Activated naive CD4-positive, alpha-beta T cell treated with anti-CD3 and anti-CD28 coated beads, Interleukin-2, amount 10 ng/mL, durations not matched to agents 7 days and 5 days (primary cell): ENCODE results near the gene CDC42BPA.

ENCODE experiments used
- CTCF ChIA-PET: fragments of 350-600 bp; sonication (Branson Sonifier 250); formaldehyde crosslinking; loops from one replicate; lab custom pipeline; 2021; ENCODE audit warnings: antibody characterized with exemption; lab: Charles Lee
- DNase-seq: peaks from one replicate; pipeline ENCODE4 v3.0.0-alpha.2; 2020
- H3K27ac Mint-ChIP-seq: one replicate; pipeline ENCODE4 v1.8.0; 2021; ENCODE audit warnings: mild to moderate bottlenecking, moderate library complexity, mixed read lengths
- H3K27me3 Mint-ChIP-seq: one replicate; pipeline ENCODE4 v1.8.0; 2021; ENCODE audit warnings: mild to moderate bottlenecking, mixed read lengths
- H3K36me3 Mint-ChIP-seq: one replicate; pipeline ENCODE4 v1.8.0; 2021; ENCODE audit warnings: mixed read lengths
- H3K4me1 Mint-ChIP-seq: one replicate; pipeline ENCODE4 v1.8.0; 2021; ENCODE audit warnings: mixed read lengths
- H3K4me3 Mint-ChIP-seq: one replicate; pipeline ENCODE4 v1.8.0; 2021; ENCODE audit warnings: mild to moderate bottlenecking, moderate library complexity, mixed read lengths
- H3K9me3 Mint-ChIP-seq: one replicate; pipeline ENCODE4 v1.8.0; 2021; ENCODE audit warnings: mixed read lengths

The CDC42BPA gene

GRCh38 chr1:227094249-227094966 lies 223.9 kb downstream of the CDC42BPA start:
- Mint-ChIP-seq H3K4me1 (no peaks in the 10 kb centered on the region), H3K4me3 (no peak overlapping the region), H3K36me3 (no peaks in the 10 kb centered on the region), H3K9me3 (no peaks in the 10 kb centered on the region), H3K27me3 (no peaks in the 10 kb centered on the region), H3K27ac (no peak overlapping the region)
- CTCF ChIA-PET, result no interaction called here
- DNase-seq, result no peak

- Mint-ChIP-seq H3K9me3 (no peaks in the 10 kb centered on the region), H3K36me3 (no peaks in the 10 kb centered on the region), H3K4me1 (no peaks in the 10 kb centered on the region), H3K4me3 (no peak overlapping the region), H3K27me3 (no peaks in the 10 kb centered on the region), H3K27ac (no peak overlapping the region)
- CTCF ChIA-PET, result no interaction called here
- DNase-seq, result no peak
Measured at GRCh38 chr1:227093309-227093708, 225.0 kb downstream of the CDC42BPA start.

GRCh38 chr1:227092069-227092468 lies 226.2 kb downstream of the CDC42BPA start:
- DNase-seq, result no peak
- no peak overlapping the region for H3K27ac Mint-ChIP-seq
- no peaks in the 10 kb centered on the region for H3K4me1 Mint-ChIP-seq
- H3K4me3 Mint-ChIP-seq, result no peak overlapping the region
- no peaks in the 10 kb centered on the region for H3K9me3 Mint-ChIP-seq
- no peaks in the 10 kb centered on the region for H3K27me3 Mint-ChIP-seq
- no peaks in the 10 kb centered on the region for H3K36me3 Mint-ChIP-seq
- CTCF ChIA-PET, result interaction anchor here (0.7 kb wide), 1 partner anchor 180 kb away, joined by 3 read pairs; no protein-coding TSS in a partner anchor

DNA sequence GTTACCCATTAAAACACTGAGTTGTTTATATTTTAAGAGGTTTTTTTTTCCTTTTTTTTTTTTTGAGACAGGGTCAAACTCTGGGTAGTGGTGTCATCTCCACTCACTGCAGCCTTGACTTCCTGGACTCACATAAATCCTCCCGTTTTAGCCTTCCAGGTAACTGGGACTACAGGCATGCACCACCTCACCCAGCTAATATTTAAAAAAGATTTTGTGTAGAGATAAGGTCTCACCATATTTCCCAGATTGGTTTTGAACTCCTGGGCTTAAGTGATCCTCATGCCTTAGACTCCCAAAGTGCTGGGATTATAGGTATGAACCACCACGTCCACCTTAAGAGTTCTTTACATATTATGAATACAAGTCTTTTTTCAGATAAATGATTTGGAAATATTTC lies 231.7 kb downstream of the CDC42BPA start:
- peaks cover 5% of the 10 kb centered on the region for H3K9me3 Mint-ChIP-seq
- no peaks in the 10 kb centered on the region for H3K27me3 Mint-ChIP-seq
- CTCF ChIA-PET, result no interaction called here
- no peaks in the 10 kb centered on the region for H3K36me3 Mint-ChIP-seq
- H3K4me1 Mint-ChIP-seq, result no peaks in the 10 kb centered on the region
- H3K27ac Mint-ChIP-seq, result no peak overlapping the region
- DNase-seq, result no peak
- H3K4me3 Mint-ChIP-seq, result no peak overlapping the region

DNA sequence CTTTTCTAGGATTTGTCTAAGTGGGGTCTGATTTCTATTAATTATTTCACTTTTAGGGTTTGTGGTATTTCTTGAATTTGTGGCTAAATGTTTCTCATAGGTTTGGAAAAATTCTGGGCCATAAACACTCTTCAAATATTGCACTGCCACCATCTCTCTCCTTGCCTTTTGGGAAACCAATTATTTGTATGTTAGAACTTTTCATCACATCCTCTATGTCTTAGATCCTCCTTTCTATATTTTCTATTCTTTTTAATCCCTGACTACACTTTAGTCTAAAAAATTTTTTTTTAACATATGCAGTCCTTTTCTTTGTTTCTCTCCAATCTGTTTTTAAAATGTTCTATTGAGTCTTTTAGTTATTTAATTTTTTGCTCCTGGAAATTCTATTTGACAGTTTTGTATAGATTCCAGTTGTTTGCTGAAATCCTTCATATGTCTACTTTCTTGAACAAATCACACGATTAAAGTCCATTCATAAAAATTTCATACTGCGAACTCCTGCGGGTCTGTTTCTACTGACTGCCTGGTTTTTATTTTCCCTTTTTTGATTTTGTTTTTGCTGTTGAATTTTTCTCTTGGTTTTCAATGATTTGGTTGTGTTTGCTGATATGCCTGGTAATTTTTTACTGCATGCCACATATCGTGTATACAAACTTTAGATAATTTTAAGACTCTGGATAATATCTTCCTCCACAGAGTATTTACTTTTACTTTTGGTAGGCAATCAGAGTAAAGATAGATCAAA lies 235.1 kb downstream of the CDC42BPA start:
- H3K36me3 Mint-ChIP-seq, result no peaks in the 10 kb centered on the region
- H3K4me3 Mint-ChIP-seq, result no peak overlapping the region
- H3K4me1 Mint-ChIP-seq, result no peaks in the 10 kb centered on the region
- H3K27me3 Mint-ChIP-seq, result no peaks in the 10 kb centered on the region
- no peak overlapping the region for H3K27ac Mint-ChIP-seq
- CTCF ChIA-PET, result no interaction called here
- DNase-seq, result no peak
- peaks cover 5% of the 10 kb centered on the region for H3K9me3 Mint-ChIP-seq

GRCh38 chr1:227077783-227078182 lies 240.5 kb downstream of the CDC42BPA start:
- H3K27me3 Mint-ChIP-seq, result peaks cover 3% of the 10 kb centered on the region

GRCh38 chr1:227073786-227074185 lies 244.5 kb downstream of the CDC42BPA start:
- CTCF ChIA-PET, result interaction anchor here (0.6 kb wide), 1 partner anchor 458 kb away, joined by 3 read pairs; no protein-coding TSS in a partner anchor
- Mint-ChIP-seq H3K4me1 (no peaks in the 10 kb centered on the region), H3K9me3 (no peaks in the 10 kb centered on the region), H3K27me3 (peaks cover 3% of the 10 kb centered on the region), H3K4me3 (no peak overlapping the region), H3K27ac (no peak overlapping the region), H3K36me3 (no peaks in the 10 kb centered on the region)
- no peak for DNase-seq

More at GRCh38 chr1:227077783-227078182, 240.5 kb downstream of the CDC42BPA start:
- Mint-ChIP-seq H3K9me3 (peaks cover 1% of the 10 kb centered on the region), H3K36me3 (no peaks in the 10 kb centered on the region), H3K27ac (no peak overlapping the region), H3K4me1 (no peaks in the 10 kb centered on the region), H3K4me3 (no peak overlapping the region)
- CTCF ChIA-PET, result no interaction called here
- no peak for DNase-seq

DNA sequence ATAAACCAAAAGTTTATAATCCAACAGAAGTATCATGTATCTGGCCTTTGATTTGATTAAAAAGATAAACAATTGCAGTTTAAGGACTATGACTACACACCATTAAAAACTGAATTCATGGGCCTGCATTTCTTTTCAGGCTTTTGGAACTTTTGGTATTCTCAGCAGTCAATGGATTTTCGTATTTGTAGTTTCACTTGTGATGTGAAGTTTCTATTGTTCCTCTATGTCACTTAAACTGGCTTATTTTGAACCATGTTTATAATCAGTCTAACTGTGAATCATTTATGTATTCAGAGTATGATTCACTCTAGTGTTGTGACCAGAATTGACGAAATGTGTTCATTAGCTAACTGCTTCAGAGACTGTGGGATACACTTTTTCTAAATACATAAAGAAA lies 245.3 kb downstream of the CDC42BPA start:
- no peak for DNase-seq
- CTCF ChIA-PET, result no interaction called here
- Mint-ChIP-seq H3K36me3 (no peaks in the 10 kb centered on the region), H3K4me1 (no peaks in the 10 kb centered on the region), H3K4me3 (no peak overlapping the region), H3K27me3 (peaks cover 3% of the 10 kb centered on the region), H3K27ac (no peak overlapping the region), H3K9me3 (no peaks in the 10 kb centered on the region)

DNA sequence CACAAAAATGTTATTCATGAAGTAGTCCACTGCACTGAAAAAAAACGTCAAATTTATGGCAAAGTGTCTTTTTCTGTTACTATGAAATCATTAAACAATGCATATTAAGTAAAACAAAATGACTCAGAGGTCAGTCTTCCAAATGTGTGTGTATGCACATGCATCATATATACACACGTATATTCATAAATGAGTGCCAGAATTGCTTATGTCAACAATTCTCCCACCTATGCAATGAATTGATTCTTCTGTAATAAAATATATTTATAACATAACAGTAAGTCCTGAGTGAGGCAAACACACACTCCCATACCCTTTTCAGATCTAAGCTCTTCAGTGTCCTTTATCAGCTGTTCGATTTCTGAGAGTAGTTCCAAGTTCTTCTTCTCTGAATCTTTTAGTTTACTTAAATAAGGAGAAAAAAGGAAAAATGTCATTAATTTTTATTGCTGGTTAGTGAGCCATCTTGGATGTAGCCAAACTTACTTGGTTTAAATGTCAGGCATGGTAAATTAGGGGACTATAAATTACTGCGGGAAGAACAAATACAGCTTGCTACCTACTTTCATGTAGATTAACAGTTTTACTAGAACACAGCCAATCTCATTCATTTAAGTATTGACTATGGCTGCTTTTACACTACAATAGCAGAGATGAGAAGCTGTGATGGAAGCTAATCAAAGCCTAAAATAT lies 246.3 kb downstream of the CDC42BPA start:
- H3K9me3 Mint-ChIP-seq, result no peaks in the 10 kb centered on the region
- DNase-seq, result no peak
- peaks cover 3% of the 10 kb centered on the region for H3K27me3 Mint-ChIP-seq
- CTCF ChIA-PET, result no interaction called here
- H3K4me1 Mint-ChIP-seq, result no peaks in the 10 kb centered on the region
- H3K27ac Mint-ChIP-seq, result no peak overlapping the region
- no peaks in the 10 kb centered on the region for H3K36me3 Mint-ChIP-seq
- H3K4me3 Mint-ChIP-seq, result no peak overlapping the region

- Mint-ChIP-seq H3K4me3 (no peak overlapping the region), H3K27me3 (no peaks in the 10 kb centered on the region), H3K27ac (no peak overlapping the region), H3K36me3 (no peaks in the 10 kb centered on the region), H3K4me1 (no peaks in the 10 kb centered on the region), H3K9me3 (no peaks in the 10 kb centered on the region)
- CTCF ChIA-PET, result no interaction called here
- no peak for DNase-seq
Measured at GRCh38 chr1:227070638-227071285, 247.5 kb downstream of the CDC42BPA start.

DNA sequence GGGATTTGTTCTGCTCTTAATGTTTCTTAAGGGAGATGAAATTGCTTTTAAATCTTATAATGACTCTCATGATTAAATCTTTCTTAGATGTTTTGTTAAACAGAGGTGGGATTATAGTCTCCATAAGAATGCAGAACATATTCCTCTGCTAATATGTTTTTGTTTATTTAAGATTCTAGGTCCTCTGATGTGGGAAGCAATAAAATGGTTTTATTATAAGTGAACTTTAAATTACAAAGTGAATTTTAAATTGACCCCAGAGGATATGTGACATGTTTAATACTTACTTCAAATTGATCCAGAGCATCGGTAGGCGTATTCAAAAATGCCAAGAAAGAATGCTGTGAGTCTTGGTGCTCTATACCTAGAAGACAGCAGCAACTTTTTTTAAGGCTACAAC lies 248.8 kb downstream of the CDC42BPA start:
- Mint-ChIP-seq H3K36me3 (no peaks in the 10 kb centered on the region), H3K4me3 (no peak overlapping the region), H3K27me3 (no peaks in the 10 kb centered on the region), H3K27ac (no peak overlapping the region), H3K4me1 (no peaks in the 10 kb centered on the region), H3K9me3 (no peaks in the 10 kb centered on the region)
- DNase-seq, result no peak
- CTCF ChIA-PET, result no interaction called here

GRCh38 chr1:227068883-227069282 lies 249.4 kb downstream of the CDC42BPA start:
- Mint-ChIP-seq H3K27me3 (no peaks in the 10 kb centered on the region), H3K36me3 (no peaks in the 10 kb centered on the region), H3K27ac (no peak overlapping the region), H3K4me1 (no peaks in the 10 kb centered on the region), H3K9me3 (no peaks in the 10 kb centered on the region), H3K4me3 (no peak overlapping the region)
- DNase-seq, result no peak
- CTCF ChIA-PET, result no interaction called here

- H3K4me1 Mint-ChIP-seq, result no peaks in the 10 kb centered on the region
- CTCF ChIA-PET, result no interaction called here
- DNase-seq, result no peak
- H3K9me3 Mint-ChIP-seq, result no peaks in the 10 kb centered on the region
- H3K4me3 Mint-ChIP-seq, result no peak overlapping the region
- H3K27me3 Mint-ChIP-seq, result no peaks in the 10 kb centered on the region
- no peak overlapping the region for H3K27ac Mint-ChIP-seq
- no peaks in the 10 kb centered on the region for H3K36me3 Mint-ChIP-seq
Measured at GRCh38 chr1:227066999-227067398, 251.3 kb downstream of the CDC42BPA start.

DNA sequence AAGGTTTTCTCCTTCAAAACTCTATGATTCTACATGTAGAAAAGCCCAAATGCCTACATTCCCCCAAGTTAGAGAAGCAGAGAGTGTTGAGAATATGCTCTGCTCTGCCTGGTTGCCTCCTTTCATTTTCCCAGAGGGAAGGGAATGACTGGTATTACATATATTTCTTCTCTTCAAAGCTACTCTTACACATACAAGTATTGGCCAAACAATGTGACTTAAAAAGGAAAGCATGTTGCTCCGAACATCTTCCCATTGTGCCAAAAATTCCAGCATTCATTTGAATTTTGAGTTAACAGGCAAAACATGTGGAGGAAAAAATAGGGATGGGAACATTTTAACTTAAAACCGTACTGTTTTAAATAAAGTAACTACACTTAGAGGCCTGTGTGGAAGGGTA lies 253.0 kb downstream of the CDC42BPA start:
- Mint-ChIP-seq H3K27me3 (no peaks in the 10 kb centered on the region), H3K4me1 (no peaks in the 10 kb centered on the region), H3K36me3 (no peaks in the 10 kb centered on the region), H3K27ac (no peak overlapping the region), H3K9me3 (no peaks in the 10 kb centered on the region), H3K4me3 (no peak overlapping the region)
- DNase-seq, result no peak
- CTCF ChIA-PET, result no interaction called here
